Endothelial cell of umbilical vein (primary cell): Measurements from ENCODE around the gene CENPU. TPM values are rescaled to one million over a fixed set of nuclear protein-coding genes. Genes with fewer than 3 reads are reported as not detected.

ENCODE experiments used
- BruUV-seq: library from RNA; stranded (reverse); fragments of 400-500 nt; replicated peaks from 2 replicates; lab custom pipeline; 2021; lab: Mats Ljungman, UMichigan
- CTCF ChIA-PET: fragments of 300-600, 350-600 bp; sonication (Branson Sonifier 250); formaldehyde crosslinking; loops from one replicate; lab custom pipeline; 2021; ENCODE audit warnings: antibody characterized with exemption, inconsistent platforms; lab: Charles Lee
- POLR2A ChIA-PET: fragments of 300-600, 350-600 bp; sonication (Branson Sonifier 250); formaldehyde crosslinking; loops from one replicate; lab custom pipeline; 2021; ENCODE audit warnings: antibody characterized with exemption, inconsistent platforms; lab: Charles Lee
- DNase-seq: peaks from one replicate; pipeline ENCODE4 v3.0.0-alpha.2; 2011; ENCODE audit warnings: low read depth, low spot score
- FAIRE-seq: peaks from 2 replicates; lab custom pipeline; 2011; peaks lifted over from hg19 to GRCh38; lab: Jason Lieb, UNC
- H2AFZ ChIP-seq: 2 replicates; pipeline ENCODE4 v1.6.0; 2012; ENCODE audit warnings: low read depth, low read length, control low read depth, inconsistent platforms
- H3K27ac ChIP-seq: 2 replicates; pipeline ENCODE4 v1.5.1; 2011; ENCODE audit warnings: low read depth, mild to moderate bottlenecking, control low read depth, low read length, moderate library complexity; ENCODE audit not compliant: insufficient read depth
- H3K27me3 ChIP-seq, 2 experiments: 2 replicates each; pipeline versions ENCODE4 v1.6.0 to v1.6.1; 2011; ENCODE audit warnings: low read length in 2 of 2, mixed read lengths in 1 of 2; ENCODE audit not compliant: control insufficient read depth in 2 of 2, insufficient read depth in 2 of 2
- H3K36me3 ChIP-seq, 2 experiments: 2 replicates in 1 of 2; 3 replicates in 1 of 2; pipeline ENCODE4 v1.5.1; 2011; ENCODE audit warnings: low read length in 2 of 2, mild to moderate bottlenecking in 1 of 2, moderate library complexity in 1 of 2; ENCODE audit not compliant: control insufficient read depth in 2 of 2, insufficient read depth in 2 of 2; ENCODE audit errors: extremely low read depth in 1 of 2
- H3K4me1 ChIP-seq: 3 replicates; pipeline ENCODE4 v1.5.1; 2011; ENCODE audit warnings: mild to moderate bottlenecking, low read length; ENCODE audit not compliant: control insufficient read depth, insufficient read depth; ENCODE audit errors: extremely low read depth
- H3K4me2 ChIP-seq: 2 replicates; pipeline ENCODE4 v1.6.1; 2011; ENCODE audit warnings: low read length, control low read depth, mixed read lengths; ENCODE audit not compliant: insufficient read depth
- H3K4me3 ChIP-seq, 3 experiments: fragments of 200-600 bp in 1 of 3; sonication (generic), shearing (Covaris generic) in 1 of 3; replicated peaks in 1 of 3; 2 replicates each; pipeline ENCODE4 v1.5.1; 2011 to 2016; ENCODE audit warnings: control low read depth in 3 of 3, low read length in 3 of 3, mild to moderate bottlenecking in 2 of 3, inconsistent platforms in 1 of 3, low read depth in 1 of 3, moderate library complexity in 1 of 3; ENCODE audit not compliant: insufficient read depth in 1 of 3
- H3K79me2 ChIP-seq: 2 replicates; pipeline ENCODE4 v1.6.0; 2012; ENCODE audit warnings: low read length, inconsistent platforms; ENCODE audit not compliant: control insufficient read depth, insufficient read depth
- H3K9ac ChIP-seq: replicated peaks from 2 replicates; pipeline ENCODE3; 2011; ENCODE audit warnings: low read length, control low read depth; ENCODE audit not compliant: insufficient read depth; ENCODE audit errors: extremely low read depth
- H3K9me1 ChIP-seq: replicated peaks from 3 replicates; pipeline ENCODE4 v1.6.0; 2011; ENCODE audit warnings: mild to moderate bottlenecking, low read length; ENCODE audit not compliant: control insufficient read depth, insufficient read depth; ENCODE audit errors: extremely low read depth
- H3K9me3 ChIP-seq: replicated peaks from 2 replicates; pipeline ENCODE4 v1.5.1; 2012; ENCODE audit warnings: low read length, inconsistent platforms; ENCODE audit not compliant: control insufficient read depth, insufficient read depth
- H4K20me1 ChIP-seq: replicated peaks from 2 replicates; pipeline ENCODE3; 2011; ENCODE audit warnings: mild to moderate bottlenecking, low read length; ENCODE audit not compliant: control insufficient read depth, insufficient read depth; ENCODE audit errors: extremely low read depth
- EZH2 ChIP-seq: IDR thresholded peaks from 2 replicates; pipeline ENCODE4 v1.6.1; 2012; ENCODE audit warnings: borderline replicate concordance, low read depth, mild to moderate bottlenecking, moderate library complexity, low read length, inconsistent platforms; ENCODE audit not compliant: severe bottlenecking
- FOS ChIP-seq: IDR thresholded peaks from 2 replicates; pipeline ENCODE4 v1.6.1; 2011; ENCODE audit warnings: mild to moderate bottlenecking, low read length, moderate library complexity, borderline replicate concordance; ENCODE audit not compliant: insufficient read depth
- GATA2 ChIP-seq: IDR thresholded peaks from 2 replicates; pipeline ENCODE4 v1.7.0; 2011; ENCODE audit warnings: low read depth, mild to moderate bottlenecking, moderate library complexity, mixed read lengths, low read length; ENCODE audit not compliant: insufficient read length, insufficient read depth
- JUN ChIP-seq: IDR thresholded peaks from 2 replicates; pipeline ENCODE4 v1.6.1; 2011; ENCODE audit warnings: borderline replicate concordance, low read depth; ENCODE audit not compliant: insufficient read length, insufficient read depth
- MYC ChIP-seq: IDR thresholded peaks from one replicate; pipeline ENCODE4 v1.6.1; 2011; ENCODE audit warnings: mild to moderate bottlenecking, low read depth, low read length
- POLR2A ChIP-seq: IDR thresholded peaks from 2 replicates; pipeline ENCODE4 v1.6.1; 2012; ENCODE audit warnings: low read depth, mild to moderate bottlenecking, control low read depth, low read length
- POLR2AphosphoS5 ChIP-seq: IDR thresholded peaks from 2 replicates; pipeline ENCODE4 v1.6.1; 2012; ENCODE audit warnings: low read depth, mild to moderate bottlenecking, control low read depth, low read length, moderate library complexity; ENCODE audit not compliant: insufficient read depth
- dilution Hi-C: fragments of 300-500 bp; cut with MboI; formaldehyde crosslinking; loops from one replicate; pipeline ENCODE4 v1.15.0; 2019; ENCODE audit warnings: low sequenced_read_pairs; ENCODE audit not compliant: extremely low pct_ligation_motif_present
- intact Hi-C: fragments of 100-400 bp; cut with micrococcal nuclease; formaldehyde crosslinking; loops from one replicate; pipeline ENCODE4 v1.10.0; 2022
- polyA plus RNA-seq, 4 experiments: library from polyadenylated mRNA; depleted of rRNA in 3 of 4; stranded (reverse) in 3 of 4; unstranded in 1 of 4; fragments of >200 nt; gene quantifications; 2 replicates each; pipeline versions ENCODE4 v1.2.1 to v1.2.3, GENCODE V29; 2011 to 2012; ENCODE audit warnings: missing spikeins in 1 of 4
- total RNA-seq: library from RNA; stranded (reverse); gene quantifications from 2 replicates; pipeline ENCODE4 v1.2.3, GENCODE V29; 2021
- TF ChIP-seq, protein P1 (sequence below): IDR thresholded peaks from 2 replicates; pipeline ENCODE4 v1.6.1; 2011; ENCODE audit not compliant: insufficient read depth, insufficient read length
- TF ChIP-seq, protein P2 (sequence below), 2 donors: IDR thresholded peaks; 1 replicate in 1 of 2; 2 replicates in 1 of 2; pipeline ENCODE4 v1.5.1; 2011; ENCODE audit warnings: low read length in 2 of 2, mild to moderate bottlenecking in 2 of 2, moderate library complexity in 2 of 2, control low read depth in 1 of 2, inconsistent platforms in 1 of 2, low read depth in 1 of 2; ENCODE audit not compliant: insufficient read depth in 1 of 2; ENCODE audit errors: extremely low read depth in 1 of 2

CENPU gene
- total and polyA plus RNA-seq, 2 donors (not counting 3 experiments of a cell fraction or from before 2014, with no cell fraction given) = 7.0 to 37.9 TPM

DNA sequence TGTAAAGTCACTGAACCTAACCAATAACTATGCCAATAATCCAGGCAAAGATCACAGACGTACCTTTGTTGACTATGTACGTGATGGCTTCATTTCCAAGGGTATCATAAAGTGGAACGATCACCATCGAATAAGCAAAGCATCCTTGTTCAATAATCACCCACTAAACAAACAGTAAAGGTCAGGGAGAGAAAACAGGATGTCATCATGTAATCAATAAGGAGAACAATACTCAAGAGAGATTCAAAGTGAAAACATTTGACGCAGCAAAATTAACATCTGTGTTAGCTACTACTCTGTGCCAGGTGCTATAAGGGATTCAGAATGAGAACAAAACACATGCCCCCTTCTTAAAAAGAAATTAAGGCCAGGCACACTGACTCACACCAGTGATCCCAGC lies 42.9 kb upstream of the CENPU start:
- TF ChIP-seq, protein P1, sequence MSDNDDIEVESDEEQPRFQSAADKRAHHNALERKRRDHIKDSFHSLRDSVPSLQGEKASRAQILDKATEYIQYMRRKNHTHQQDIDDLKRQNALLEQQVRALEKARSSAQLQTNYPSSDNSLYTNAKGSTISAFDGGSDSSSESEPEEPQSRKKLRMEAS = no peak
- TF ChIP-seq POLR2A = no peak
- H3K79me2 ChIP-seq = no peaks in the 10 kb centered on the region
- no TSS peak for BruUV-seq
- H3K4me3 ChIP-seq = no peak overlapping the region
- no peaks in the 10 kb centered on the region for H3K4me1 ChIP-seq
- DNase-seq = no peak
- H3K27ac ChIP-seq = no peak overlapping the region
- no peaks in the 10 kb centered on the region for H3K9me3 ChIP-seq
- CTCF ChIA-PET = no interaction called here
- no peaks in the 10 kb centered on the region for H4K20me1 ChIP-seq
- no peaks in the 10 kb centered on the region for H3K9me1 ChIP-seq
- H3K4me2 ChIP-seq = no peak overlapping the region
- no peak overlapping the region for H2AFZ ChIP-seq
- H3K36me3 ChIP-seq = peaks cover 0 to 2% of the 10 kb centered on the region in 2 experiments
- no peak for FAIRE-seq
- no peak overlapping the region for H3K9ac ChIP-seq
- intact Hi-C loops = no loop called here
- H3K27me3 ChIP-seq = no peaks in the 10 kb centered on the region
- POLR2A ChIA-PET = no interaction called here
- dilution Hi-C loops = no loop called here

DNA sequence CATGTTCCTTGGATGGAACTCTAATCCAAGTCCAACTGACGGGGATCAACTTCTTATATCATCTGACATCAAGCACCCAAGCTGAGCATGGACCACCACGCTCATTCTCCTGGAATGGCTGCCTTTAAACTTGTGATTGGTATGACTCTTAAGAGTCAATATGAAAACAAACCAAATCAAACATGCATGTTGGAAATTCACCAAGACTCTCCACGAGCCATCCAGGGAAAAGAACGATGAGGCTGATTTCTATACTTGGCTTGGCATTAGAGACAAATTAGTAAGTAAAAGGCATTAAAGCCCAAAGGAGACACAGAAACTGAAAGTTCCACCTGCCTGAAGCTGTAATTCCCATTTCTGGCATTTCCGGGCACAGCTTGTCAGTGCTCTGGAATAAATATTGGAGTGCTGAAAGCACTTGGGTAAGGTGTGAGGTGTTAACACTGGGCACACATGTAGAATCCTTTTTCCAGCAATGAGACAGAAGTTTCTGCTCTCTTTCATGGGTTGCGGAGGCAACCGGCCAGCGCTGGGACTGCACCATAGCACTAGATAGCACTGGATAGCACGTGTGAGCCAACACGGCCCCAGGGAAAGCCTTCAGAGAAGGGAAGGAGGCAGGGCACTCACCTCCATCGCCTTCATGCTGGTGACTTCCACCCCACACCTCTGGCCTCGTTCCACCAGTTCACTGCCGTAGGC lies 42.1 kb upstream of the CENPU start:
- TF ChIP-seq POLR2AphosphoS5 = no peak
- TF ChIP-seq POLR2A = no peak
- no peak for TF ChIP-seq MYC
- TF ChIP-seq, protein P1 = no peak
- no peak for TF ChIP-seq JUN
- TF ChIP-seq, protein P2, sequence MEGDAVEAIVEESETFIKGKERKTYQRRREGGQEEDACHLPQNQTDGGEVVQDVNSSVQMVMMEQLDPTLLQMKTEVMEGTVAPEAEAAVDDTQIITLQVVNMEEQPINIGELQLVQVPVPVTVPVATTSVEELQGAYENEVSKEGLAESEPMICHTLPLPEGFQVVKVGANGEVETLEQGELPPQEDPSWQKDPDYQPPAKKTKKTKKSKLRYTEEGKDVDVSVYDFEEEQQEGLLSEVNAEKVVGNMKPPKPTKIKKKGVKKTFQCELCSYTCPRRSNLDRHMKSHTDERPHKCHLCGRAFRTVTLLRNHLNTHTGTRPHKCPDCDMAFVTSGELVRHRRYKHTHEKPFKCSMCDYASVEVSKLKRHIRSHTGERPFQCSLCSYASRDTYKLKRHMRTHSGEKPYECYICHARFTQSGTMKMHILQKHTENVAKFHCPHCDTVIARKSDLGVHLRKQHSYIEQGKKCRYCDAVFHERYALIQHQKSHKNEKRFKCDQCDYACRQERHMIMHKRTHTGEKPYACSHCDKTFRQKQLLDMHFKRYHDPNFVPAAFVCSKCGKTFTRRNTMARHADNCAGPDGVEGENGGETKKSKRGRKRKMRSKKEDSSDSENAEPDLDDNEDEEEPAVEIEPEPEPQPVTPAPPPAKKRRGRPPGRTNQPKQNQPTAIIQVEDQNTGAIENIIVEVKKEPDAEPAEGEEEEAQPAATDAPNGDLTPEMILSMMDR (IDR thresholded peaks at IDR 0.05; ENCODE audit: extremely low read depth in 1 of 2, insufficient read depth in 1 of 2, low read depth in 1 of 2, low read length in 2 of 2) = no peak
- TF ChIP-seq GATA2 = no peak
- no peak for TF ChIP-seq EZH2
- no peak for TF ChIP-seq FOS
- DNase-seq (no peak), FAIRE-seq (no peak)
- no TSS peak for BruUV-seq
- Histone ChIP-seq H3K9me3 (no peaks in the 10 kb centered on the region), H3K9ac (no peak overlapping the region), H3K9me1 (no peaks in the 10 kb centered on the region), H3K79me2 (no peaks in the 10 kb centered on the region), H3K36me3 (peaks cover 0 to 2% of the 10 kb centered on the region in 2 experiments), H4K20me1 (no peaks in the 10 kb centered on the region), H3K4me1 (no peaks in the 10 kb centered on the region), H3K27ac (no peak overlapping the region), H3K4me2 (no peak overlapping the region), H3K4me3 (no peak overlapping the region), H3K27me3 (no peaks in the 10 kb centered on the region), H2AFZ (no peak overlapping the region)
- CTCF ChIA-PET = no interaction called here
- intact Hi-C loops = no loop called here
- dilution Hi-C loops = no loop called here
- POLR2A ChIA-PET = no interaction called here
